Keratinocyte (primary cell): Measurements from ENCODE around the gene PDE1A.

Source experiments
- EZH2 ChIP-seq: IDR thresholded peaks from one replicate; pipeline ENCODE4 v1.6.1; 2012; ENCODE audit warnings: inconsistent platforms, mild to moderate bottlenecking, low read length, moderate library complexity
- TF ChIP-seq, protein P1 (sequence below), 3 experiments: IDR thresholded peaks in 1 of 3; conservative IDR thresholded peaks in 1 of 3; optimal IDR thresholded peaks in 1 of 3; 2 replicates in 2 of 3; 3 replicates in 1 of 3; pipeline versions ENCODE3 to v1.5.1; 2011; ENCODE audit warnings: low read length in 3 of 3, mild to moderate bottlenecking in 3 of 3, moderate library complexity in 2 of 3, control low read depth in 1 of 3, inconsistent platforms in 1 of 3; ENCODE audit not compliant: insufficient read depth in 2 of 3; ENCODE audit errors: extremely low read depth in 1 of 3

DNA sequence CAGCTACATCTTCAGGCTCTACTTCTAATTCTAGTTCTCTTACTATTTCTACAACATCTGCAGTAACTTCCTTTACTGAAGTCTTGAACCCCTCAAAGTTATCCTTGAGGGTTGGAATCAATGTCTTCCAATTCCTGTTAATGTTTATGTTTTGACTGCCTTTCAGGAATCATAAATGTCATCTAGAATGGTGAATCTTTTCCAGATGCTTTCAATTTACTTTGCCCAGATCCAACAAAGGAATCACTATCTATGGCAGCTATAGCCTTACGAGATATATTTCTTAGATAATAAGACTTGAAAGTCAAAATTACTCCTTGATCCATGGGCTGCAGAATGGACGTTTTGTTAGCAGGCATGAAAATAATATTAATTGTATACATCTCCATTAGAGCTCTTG lies 123.9 kb downstream of the PDE1A start:
- TF ChIP-seq, protein P1, sequence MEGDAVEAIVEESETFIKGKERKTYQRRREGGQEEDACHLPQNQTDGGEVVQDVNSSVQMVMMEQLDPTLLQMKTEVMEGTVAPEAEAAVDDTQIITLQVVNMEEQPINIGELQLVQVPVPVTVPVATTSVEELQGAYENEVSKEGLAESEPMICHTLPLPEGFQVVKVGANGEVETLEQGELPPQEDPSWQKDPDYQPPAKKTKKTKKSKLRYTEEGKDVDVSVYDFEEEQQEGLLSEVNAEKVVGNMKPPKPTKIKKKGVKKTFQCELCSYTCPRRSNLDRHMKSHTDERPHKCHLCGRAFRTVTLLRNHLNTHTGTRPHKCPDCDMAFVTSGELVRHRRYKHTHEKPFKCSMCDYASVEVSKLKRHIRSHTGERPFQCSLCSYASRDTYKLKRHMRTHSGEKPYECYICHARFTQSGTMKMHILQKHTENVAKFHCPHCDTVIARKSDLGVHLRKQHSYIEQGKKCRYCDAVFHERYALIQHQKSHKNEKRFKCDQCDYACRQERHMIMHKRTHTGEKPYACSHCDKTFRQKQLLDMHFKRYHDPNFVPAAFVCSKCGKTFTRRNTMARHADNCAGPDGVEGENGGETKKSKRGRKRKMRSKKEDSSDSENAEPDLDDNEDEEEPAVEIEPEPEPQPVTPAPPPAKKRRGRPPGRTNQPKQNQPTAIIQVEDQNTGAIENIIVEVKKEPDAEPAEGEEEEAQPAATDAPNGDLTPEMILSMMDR (optimal IDR thresholded peaks at IDR 0.05 in 1 of 3, IDR thresholded peaks at IDR 0.05 in 1 of 3, conservative IDR thresholded peaks at IDR 0.05 in 1 of 3; ENCODE audit: extremely low read depth in 1 of 3, insufficient read depth in 2 of 3, low read length in 3 of 3) = no peak
- TF ChIP-seq EZH2 = no peak
